CD4-positive, alpha-beta T cell treated with Interferon alpha-2 for 1 hour (primary cell): ENCODE measurements around the gene PTPN6.

Experiments used
- DNase-seq, 2 donors: peaks; one replicate each; pipeline ENCODE4 v3.0.0-alpha.2; 2020 to 2022

The PTPN6 gene

DNA sequence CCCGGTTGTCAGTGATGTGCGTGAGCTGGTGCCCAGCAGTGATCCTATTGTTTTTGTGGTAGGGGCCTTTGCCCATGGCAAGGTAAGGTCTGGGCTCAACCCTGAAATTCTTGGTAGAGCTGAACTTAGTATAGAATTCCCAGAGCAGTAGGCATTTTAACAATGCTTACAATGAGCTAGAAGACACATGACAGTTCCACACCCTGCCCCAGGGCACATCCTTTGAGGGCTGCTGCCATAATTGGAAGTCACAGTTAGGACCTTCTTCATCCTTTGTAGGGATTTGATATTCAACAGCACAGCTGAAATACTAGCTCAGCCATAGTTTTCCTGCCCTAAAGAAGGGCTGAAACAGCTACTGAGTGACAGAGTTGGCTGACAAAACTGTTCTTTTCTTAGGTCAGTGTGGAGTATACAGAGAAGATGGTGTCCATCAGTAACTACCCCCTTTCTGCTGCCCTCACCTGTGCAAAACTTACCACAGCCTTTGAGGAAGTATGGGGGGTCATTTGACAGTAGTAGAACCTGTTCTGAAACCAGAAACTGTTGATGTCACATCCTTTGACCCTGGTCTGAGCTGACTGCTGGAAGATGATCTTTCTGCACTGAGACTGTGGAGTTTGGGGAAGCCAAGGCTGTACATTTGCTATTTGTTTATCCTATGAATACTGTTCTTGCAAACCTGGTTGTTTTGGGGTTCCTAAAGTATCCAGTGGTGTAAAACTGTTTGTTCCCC is 24.3 kb downstream of the PTPN6 start:
- DNase-seq: no peak

DNA sequence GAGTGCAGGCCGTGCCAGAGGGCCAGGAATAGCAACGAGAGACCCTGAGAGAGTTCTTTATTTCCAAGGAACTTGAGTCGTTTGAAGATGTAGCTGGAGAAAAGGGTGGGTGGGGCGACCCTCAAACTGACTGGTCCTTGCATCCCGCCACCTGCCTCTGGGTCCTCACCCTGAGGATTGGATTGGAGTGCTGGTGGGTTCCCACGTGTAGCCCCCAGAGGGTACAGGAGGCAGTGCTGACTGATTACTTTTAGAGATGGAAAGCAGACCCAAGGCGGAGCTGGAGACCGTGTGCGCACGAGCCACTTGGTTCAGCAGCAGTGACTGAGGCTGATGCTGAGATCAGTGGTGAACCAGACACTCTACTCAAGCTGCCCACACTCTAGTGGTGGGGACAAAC is 26.5 kb downstream of the PTPN6 start:
- no peak for DNase-seq

DNA sequence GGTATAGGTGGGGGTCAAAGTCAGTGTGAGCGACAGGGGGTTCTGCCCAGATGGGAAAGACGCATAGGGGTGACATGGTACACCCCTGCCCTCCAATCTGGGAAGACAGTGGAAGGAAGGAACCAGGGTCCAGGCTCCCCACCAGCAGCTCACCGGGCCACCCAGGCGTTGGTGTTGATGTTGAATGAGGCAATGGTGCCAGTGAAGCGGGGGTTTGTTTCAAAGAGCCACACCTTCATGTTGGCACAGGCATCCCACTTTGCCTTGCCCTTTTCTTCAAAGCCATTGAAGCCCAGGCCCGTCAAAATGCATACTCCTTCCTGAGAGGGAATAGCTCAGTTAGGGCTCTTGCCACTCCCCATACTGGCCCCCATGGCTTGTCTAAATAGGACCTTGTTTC is 27.0 kb downstream of the PTPN6 start:
- DNase-seq: no peak

DNA sequence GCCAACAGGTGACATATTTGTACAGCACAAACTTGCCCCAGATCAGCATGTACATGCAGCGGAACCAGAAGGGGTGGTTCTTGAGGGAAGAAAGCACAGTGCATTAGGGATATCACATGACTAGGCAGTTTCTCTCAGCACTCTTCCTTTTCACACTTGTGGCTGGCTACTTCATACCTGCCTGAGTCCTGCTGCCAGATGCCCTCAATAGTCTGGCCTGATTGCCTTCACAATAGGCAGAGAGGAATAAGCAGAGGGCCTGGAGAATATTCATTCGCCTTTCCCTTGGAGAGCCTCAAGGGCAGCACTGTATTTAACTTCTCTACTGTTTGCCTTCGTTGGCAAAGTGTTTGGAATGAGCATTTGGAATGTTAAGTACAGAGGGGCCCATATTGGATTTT is 27.5 kb downstream of the PTPN6 start:
- DNase-seq: no peak

DNA sequence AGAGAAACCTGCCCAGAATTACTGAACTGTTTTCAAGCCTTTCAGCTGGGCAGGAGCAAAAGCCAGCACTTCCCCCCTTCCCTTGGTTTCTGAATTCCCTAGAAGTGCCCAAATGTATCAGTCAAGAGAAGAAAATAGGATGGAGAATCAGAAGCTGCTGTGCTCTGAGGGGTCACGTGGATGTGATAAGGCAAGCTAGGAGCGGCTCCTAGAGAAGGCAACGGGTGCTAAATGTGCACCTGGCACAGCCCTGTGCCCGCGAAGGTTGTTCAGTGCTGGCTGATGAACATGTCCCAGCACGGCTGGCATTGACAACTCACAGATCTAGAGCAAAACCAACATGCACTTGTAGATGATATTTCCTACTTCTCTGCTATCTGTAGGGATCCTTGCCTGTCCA is 27.9 kb downstream of the PTPN6 start:
- DNase-seq: no peak

DNA sequence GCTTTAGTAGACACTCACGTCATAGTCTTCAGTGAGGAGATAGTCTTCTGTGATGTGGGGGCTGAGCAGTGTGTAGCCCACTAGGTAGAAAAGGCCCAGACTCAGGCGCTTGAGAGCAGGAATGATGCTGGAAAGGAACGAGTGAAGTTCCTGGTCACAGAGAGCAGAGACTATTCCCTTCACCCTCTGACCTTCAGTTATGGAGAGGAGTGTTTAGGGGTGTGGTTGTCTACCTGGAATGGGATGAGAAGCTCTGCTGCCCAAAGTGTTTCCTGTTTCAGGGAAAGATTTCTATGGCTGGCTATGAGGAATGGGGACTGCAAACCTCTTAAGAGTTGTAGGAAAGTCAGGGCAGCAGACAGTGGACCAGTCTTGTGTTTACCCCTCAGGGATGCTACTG is 28.3 kb downstream of the PTPN6 start:
- DNase-seq: no peak

DNA sequence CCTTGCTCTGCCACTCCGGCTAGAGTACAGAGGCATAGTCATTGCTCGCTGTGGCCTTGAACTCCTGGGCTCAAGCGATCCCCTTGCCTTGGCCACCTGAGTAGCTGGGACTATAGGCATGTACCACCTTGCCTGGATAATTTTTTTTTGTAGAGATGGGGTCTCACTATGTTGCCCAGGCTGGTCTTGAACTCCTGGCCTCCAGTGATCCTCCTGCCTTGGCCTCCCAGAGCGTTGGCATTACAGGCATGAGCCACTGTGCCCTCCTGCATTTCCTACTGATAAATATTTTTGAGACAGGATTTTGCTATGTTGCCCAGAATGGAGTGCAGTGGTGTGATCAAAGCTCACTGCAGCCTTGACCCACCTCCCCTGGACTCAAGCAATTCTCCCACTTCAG is 28.9 kb downstream of the PTPN6 start:
- no peak for DNase-seq

DNA sequence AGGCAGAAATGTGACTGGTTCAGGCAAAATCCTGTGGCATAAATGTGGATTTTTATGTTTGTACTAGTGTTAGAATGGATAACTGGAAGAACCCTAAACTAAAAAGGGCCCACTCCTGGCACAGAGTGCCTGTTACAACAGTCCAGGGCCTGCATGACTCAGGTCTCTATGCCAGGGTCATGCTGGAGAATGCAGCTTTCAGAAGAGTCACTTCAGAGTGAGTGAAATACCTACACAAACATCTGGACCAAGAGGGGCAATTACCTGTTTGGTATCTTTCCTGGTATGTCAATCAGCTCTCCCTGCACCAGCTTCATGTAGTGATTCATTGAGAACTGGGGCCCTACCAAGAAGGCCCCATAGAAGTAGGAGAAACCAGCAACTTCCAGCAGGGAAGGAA is 29.6 kb downstream of the PTPN6 start:
- DNase-seq: no peak

DNA sequence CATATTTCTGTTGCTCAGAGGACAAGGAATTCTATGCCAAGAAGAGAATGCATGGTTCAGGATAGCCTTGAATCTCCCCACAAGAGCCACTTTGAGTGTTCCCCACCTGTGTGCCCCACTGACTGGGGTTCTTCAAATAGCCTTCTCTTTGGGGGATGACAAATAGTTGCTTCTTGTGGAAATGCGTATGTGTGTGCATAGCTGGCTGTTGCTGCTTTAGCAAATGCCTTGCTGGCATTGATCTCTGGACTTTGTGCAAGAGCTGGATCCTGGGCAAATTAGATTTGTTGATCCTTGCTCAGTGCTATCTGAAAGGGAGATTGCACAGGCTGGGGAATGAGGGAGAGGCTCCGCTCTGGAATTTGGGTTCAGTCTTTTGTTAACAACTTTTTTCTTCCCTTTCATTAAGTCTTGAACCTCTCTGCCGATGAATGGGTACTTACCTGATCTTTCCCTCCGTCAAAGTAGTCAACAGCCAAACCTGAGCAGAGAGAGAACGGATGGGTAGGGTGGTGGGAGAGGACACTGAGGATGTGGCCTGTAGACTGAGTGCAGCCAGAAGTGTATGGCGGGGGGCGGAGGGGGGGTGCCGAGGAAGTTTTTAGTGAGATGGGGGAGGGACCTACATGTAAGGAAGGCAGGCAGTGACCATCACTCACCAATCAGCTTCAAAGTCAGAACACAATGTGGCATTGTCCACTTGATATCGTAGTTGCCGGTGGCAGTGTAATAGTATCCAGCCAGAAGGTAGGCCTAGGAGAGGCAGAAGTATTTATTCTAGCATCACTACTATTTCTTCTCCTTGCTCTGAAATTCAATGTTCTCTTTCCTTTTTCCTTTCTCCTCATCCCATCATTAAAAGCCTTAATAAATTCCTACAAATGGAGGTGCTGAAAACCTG is 30.2 kb downstream of the PTPN6 start:
- DNase-seq: no peak

DNA sequence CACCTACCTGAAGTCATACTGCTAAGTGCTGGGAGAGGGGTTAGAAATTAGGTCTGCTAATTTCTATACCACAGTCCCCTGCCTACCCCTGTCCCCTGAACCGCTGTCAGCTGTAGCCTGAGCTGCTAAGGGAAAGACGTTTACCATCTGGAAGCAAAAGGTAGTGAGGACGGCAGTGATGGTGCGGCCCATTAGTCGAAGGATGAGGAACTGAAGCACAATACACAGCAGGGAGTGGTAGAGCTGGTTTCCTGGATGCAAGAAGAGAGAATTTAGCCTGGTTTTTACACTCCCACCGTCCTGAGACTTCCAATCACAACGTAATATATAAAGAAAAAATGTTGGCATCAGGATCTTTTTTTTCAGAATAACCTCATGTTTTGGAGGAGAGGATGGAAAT is 31.4 kb downstream of the PTPN6 start:
- DNase-seq: no peak

DNA sequence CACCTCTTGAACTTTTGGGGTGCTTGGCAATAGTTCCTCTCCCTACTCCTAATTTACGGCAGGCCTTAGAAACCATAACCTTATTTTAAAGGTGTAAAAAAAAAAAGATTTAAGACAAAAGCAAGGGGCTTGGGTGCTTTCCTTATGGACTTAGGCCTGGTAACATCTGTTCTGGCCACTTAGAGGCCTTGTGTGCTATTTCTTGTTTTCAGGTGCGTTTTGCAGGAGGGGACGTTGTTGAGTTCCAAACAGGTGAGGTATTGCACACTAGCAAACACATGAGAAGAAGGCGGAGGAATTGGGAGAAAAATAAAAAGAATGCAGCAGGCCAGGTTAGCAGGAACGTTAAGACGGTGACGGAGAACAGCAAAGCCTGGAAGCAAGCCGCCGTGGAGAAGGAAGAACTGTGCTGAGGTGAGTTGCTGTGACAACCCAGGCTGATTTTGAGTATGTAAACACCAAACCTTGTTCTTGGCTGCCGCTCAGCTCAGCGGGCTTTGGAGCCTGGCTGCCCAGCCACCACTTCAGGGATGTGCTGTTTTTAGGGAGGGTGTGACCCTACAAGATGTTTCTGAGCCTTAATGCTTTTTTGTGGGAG is 36.9 kb downstream of the PTPN6 start:
- no peak for DNase-seq

DNA sequence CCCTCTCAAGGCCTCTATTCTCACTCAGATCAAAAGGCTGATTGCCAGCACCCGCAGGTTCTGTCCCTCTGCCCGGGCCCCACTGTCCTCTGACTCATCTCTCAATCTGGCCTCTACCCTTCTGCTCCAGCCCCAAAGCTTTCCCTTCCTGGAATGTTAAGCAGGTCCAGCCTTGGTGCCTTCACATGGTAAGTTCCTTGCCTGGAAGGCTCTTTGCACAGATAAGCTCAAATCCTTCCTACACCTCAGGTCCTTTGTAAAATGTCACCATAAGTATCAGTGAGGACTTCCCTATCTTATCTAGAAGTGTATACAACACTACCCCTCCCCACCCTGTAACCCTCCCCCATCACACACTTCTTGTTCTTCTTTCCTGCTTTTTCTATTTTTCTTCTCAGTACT is 44.9 kb downstream of the PTPN6 start:
- DNase-seq: no peak

DNA sequence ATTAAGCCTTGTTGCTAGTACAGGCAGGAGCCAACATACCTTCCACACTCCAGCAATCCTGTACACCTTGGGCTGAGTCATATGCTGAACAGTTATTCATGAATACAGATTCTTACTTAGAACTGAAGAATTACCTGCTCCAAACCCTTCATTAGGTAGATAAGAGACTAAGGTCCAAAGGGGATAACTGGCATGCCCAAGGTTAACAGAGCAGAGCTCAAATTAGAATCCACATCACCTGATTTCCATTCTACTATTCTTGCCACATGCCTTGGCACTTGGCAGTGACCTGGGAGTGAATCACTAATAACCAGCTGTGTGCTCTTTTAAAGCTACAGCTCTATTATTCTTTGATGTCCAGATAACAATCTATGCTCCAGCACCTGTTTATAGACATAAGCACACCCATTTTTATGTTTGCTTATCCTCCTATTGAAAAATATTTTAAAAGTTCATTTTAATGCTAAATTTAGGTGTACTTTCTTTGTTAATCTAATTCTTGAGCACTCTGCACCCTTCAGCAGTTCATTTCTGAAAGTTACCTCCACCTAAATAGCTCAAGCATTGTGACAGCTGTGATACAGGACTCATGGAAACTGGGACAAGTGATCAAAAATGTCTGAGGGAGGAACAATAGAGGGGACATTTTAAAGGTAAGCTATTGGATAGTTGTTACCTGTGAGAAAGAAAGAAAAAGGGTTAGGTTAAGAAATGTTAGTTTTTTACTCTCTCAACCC is 47.7 kb downstream of the PTPN6 start:
- DNase-seq: no peak

DNA sequence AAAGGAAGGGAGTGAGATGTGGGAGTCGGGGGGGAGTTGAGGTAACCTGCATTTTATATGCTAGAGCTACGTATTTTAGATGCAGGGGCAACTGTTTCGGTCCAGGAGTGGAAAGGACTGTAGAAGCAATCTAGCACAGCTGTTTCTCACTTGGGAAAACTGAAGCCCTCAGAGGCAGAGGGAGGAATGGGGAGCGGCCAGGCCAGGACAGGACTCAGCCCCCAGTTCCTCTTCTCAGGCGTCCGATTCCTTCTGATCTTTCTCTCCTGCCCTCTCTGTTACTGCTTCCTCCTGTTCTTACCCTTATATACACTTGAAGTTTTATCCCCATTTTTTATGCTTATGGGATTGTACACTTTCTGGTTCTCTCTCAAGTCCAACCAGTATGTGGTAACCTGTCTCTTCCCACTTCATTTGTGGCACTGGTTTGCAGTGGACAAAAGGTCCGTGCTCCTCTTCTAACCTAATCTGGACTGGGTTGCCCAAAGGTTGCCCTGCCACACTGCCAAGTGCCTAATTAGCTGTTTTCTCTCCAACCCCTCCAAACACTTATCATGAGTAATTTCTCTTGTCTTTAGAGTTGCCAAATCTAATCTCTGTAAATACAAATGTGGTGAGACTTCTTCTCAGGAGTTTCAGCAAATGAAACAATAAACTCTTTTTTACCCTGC is 50.9 kb downstream of the PTPN6 start:
- no peak for DNase-seq

DNA sequence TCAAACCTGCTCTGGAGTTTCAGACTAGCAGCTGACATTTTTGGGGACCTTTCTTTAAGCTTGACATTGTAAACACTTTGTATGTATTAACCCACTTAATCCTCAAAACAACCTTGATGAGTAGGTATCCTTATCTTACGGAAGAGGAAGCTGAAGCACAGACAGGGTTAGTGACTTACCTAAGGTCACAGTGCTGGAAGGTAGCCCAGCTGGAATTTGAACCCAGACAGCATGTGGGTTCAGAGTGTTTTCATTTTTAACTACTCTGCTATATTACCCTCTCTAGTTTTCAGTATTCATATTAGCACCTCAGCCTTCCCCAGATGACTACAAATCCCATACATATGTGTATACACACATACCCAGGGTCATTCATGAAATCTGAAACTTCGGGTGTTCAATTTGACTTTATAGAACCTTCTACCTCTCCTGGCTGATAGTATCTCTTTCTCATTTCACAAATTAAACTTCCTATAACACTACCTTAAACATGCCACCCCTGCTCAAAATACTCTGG is 53.2 kb downstream of the PTPN6 start:
- DNase-seq: no peak

DNA sequence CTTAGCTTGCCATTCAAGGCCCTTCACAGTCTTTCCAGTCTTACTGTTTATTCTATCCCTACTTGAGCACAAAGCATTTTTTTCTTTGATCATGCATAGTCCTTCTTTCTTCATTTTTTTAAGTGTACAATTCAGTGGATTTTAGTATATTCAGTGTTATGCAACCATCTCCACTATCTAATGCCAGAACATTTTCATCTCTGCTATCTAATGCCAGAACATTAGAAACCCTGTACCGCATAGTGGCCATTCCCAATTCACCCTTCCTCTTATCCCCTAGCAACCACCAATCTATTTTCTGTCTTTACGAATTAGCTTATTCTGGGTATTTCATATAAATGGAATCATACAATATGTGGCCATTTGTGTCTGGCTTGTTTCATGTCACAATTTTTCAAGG is 53.7 kb downstream of the PTPN6 start:
- DNase-seq: no peak

DNA sequence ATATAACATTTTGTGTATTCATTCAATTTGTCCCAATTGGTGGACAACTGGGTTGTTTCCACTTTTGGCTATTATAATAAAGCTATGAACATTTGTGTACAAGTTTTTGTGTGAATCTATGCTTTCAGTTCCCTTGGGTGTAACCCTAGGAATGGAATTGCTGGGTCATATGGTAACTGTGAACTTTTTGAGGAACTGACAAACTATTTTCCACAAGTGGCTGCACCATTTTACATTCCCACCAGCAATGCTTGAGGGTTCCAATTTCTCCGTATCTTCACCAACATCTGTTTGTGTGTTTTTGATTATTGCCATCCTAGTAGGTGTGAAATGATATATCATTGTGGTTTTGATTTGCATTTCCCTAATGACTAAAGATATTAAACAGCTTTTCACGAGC is 54.2 kb downstream of the PTPN6 start:
- DNase-seq: no peak

DNA sequence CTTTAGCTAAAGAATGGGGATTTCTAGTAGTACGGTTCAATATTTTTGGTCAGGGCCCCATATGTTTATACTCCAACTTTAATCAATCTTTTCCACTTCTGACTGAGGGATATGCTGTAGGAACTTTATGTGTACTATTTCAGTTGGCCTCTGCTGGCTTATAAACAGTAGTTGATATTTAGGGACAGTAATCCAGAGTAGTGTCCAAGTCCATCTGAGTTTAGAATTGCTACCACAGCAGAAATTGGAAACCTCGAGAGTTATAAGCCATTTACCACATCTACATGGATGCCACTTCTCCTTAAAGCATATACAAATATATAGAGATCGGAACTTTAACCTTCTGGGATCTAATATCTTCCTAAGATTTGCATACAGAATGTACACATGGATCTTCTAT is 55.5 kb downstream of the PTPN6 start:
- no peak for DNase-seq

DNA sequence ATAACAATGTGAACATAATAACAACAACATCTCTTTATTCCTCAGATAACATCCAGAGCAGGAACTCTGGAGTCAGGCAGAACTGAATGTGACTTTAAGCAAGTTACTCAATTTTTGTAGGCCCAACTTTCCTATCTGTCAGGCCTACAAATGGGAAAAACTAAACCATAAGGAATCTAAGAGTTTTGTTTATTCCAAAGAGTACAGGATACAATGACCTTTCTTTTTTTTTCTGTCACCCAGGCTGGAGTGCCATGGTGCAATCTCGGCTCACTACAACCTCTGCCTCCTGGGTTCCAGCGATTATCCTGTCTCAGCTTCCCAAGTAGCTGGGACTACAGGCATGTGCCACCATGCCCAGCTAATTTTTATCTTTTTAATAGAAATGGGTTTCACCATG is 57.7 kb downstream of the PTPN6 start:
- no peak for DNase-seq

DNA sequence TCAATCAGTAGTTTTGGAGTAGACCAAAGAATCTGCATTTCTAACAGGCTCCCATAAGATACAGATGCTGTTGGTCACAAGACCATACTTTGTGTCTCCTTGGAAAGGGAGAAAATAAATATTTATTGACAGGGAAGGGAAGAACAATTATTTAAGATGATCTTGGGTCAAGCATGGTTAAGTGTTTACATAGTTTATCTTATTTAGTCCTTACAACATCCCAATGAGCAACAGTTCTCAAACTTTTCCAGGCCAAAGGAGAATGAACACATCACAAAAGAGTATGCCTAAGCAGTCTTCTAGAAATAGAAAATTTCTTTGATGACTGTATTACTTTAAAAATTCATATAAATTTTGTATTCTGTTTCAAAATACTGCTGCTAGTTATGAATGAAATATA is 58.4 kb downstream of the PTPN6 start:
- DNase-seq: no peak
